Endothelial cell (in vitro differentiated cells): Measurements from ENCODE around the gene TRIO. TPM values are rescaled to one million over a fixed set of nuclear protein-coding genes. Genes with fewer than 3 reads are reported as not detected.

Source experiments
- DNase-seq: peaks from one replicate; pipeline ENCODE4 v3.0.0; 2021; ENCODE audit warnings: low spot score
- H3K27ac Mint-ChIP-seq: one replicate; pipeline ENCODE4 v1.8.0; 2021; ENCODE audit warnings: mixed read lengths, inconsistent platforms; ENCODE audit not compliant: unreplicated experiment
- H3K27me3 Mint-ChIP-seq: one replicate; pipeline ENCODE4 v1.8.0; 2021; ENCODE audit warnings: mild to moderate bottlenecking, moderate library complexity, mixed read lengths, inconsistent platforms; ENCODE audit not compliant: unreplicated experiment
- H3K36me3 Mint-ChIP-seq: one replicate; pipeline ENCODE4 v1.8.0; 2021; ENCODE audit warnings: mild to moderate bottlenecking, low read depth, mixed read lengths, inconsistent platforms; ENCODE audit not compliant: unreplicated experiment
- H3K4me1 Mint-ChIP-seq: one replicate; pipeline ENCODE4 v1.8.0; 2021; ENCODE audit warnings: mild to moderate bottlenecking, mixed read lengths, inconsistent platforms; ENCODE audit not compliant: unreplicated experiment
- H3K4me3 Mint-ChIP-seq: one replicate; pipeline ENCODE4 v1.8.0; 2021; ENCODE audit warnings: mild to moderate bottlenecking, mixed read lengths, inconsistent platforms; ENCODE audit not compliant: unreplicated experiment
- H3K9me3 Mint-ChIP-seq: one replicate; pipeline ENCODE4 v1.8.0; 2021; ENCODE audit warnings: mixed read lengths, inconsistent platforms; ENCODE audit not compliant: unreplicated experiment
- CTCF ChIP-seq: fragments of 200-600 bp; sonication (generic); IDR thresholded peaks from one replicate; pipeline ENCODE4 v1.5.0; 2021; ENCODE audit warnings: antibody characterized with exemption; ENCODE audit not compliant: unreplicated experiment
- total RNA-seq: library from RNA; stranded (reverse); fragmentation: NEBNext Ultra II Directional; extraction: Animal tissue kit (Norgen Biotek cat#: 25700); gene quantifications from one replicate; pipeline ENCODE4 v1.2.1, GENCODE V29; 2021; ENCODE audit not compliant: unreplicated experiment

Gene TRIO
- total RNA-seq, 1 donor from 2014 or later, result 229 TPM

GRCh38 chr5:14348142-14348541, 205.0 kb downstream of the TRIO start:
- H3K27ac Mint-ChIP-seq, result no peak overlapping the region
- TF ChIP-seq CTCF, result no peak
- H3K4me1 Mint-ChIP-seq, result peaks cover 15% of the 10 kb centered on the region
- H3K9me3 Mint-ChIP-seq, result no peaks in the 10 kb centered on the region
- peaks cover 32% of the 10 kb centered on the region for H3K36me3 Mint-ChIP-seq
- DNase-seq, result no peak
- H3K27me3 Mint-ChIP-seq, result peaks cover 10% of the 10 kb centered on the region
- H3K4me3 Mint-ChIP-seq, result peak overlapping the region; percentile 49

- H3K4me1 Mint-ChIP-seq, result peaks cover 14% of the 10 kb centered on the region
- peaks cover 10% of the 10 kb centered on the region for H3K27me3 Mint-ChIP-seq
- TF ChIP-seq CTCF, result no peak
- peak overlapping the region; percentile 52 for H3K4me3 Mint-ChIP-seq
- DNase-seq, result no peak
- peaks cover 32% of the 10 kb centered on the region for H3K36me3 Mint-ChIP-seq
- H3K27ac Mint-ChIP-seq, result peak overlapping the region; percentile 43
- no peaks in the 10 kb centered on the region for H3K9me3 Mint-ChIP-seq
These were observed 205.9 kb downstream of the TRIO start for GRCh38 chr5:14349029-14349428.

DNA sequence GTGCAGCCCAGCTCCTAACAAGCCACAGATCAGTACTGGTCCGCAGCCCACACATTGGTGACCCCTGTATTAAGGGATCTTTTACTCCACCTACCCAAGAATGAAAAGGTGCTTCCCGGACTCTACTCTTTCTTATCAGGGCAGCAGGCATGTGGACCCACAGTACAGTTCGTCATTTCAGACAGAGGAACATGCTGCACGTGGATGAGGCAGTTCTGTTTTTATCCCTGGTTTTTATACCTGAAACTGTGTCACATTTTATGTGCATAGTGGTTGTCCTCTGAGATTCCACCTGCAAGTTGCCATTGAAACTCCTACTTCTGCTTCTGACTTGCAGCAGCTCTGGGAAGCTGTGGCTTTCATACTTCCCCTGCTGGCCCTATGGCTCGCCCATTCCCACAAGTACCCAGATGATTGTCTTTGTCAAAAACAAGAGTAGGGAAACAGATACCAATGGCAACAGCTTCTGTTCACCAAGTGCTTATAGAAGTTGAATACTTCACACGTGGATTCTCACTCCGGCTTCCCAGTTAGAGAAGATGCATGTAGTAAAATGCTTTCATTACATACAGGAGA, 208.0 kb downstream of the TRIO start:
- Mint-ChIP-seq H3K4me1 (peaks cover 27% of the 10 kb centered on the region), H3K27ac (no peak overlapping the region), H3K27me3 (peaks cover 13% of the 10 kb centered on the region), H3K9me3 (no peaks in the 10 kb centered on the region), H3K36me3 (peaks cover 27% of the 10 kb centered on the region), H3K4me3 (no peak overlapping the region)
- TF ChIP-seq CTCF, result no peak
- DNase-seq, result no peak

DNA sequence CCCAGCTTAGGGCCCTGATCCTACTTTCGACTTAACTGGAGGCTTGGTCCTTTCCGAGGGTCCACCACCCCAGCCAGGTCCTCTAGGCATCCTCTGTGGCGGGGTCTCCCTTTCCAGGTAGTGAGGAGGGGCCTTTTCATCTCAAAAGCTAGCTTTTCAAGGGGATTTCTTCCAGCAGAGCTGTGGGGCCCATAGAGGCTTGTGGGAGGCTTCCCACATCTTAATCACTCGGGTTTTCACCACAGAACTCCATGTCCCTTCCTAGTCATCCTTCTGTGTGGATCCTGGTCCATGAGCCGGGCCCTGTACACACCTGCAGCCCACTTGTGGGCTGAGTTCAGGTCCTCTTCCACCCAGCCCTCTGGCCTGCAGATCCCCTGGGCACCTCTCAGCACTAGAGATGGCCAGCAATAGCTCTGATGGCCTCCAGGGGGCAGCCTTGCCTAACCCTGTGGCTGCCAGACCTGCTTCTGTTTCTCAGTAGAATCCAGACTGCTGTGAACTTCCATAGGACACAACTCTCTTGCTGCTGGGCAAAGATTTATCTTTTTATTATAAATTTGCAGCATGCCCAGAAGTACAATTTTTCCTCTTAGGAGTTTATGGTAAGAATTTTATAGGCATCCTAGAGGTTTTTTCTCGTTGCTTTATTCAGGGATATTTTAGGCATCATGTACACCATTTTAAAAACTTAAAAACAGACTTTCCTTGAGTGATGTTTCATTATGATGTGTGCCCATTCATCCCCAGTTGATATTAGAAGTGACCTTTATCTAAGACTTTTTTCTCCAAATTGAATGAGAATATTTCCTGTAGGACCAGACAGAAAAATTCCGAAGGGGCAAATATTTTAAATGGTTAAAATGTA, 208.9 kb downstream of the TRIO start:
- TF ChIP-seq CTCF, result peak; percentile 89
- Mint-ChIP-seq H3K4me3 (no peak overlapping the region), H3K27ac (no peak overlapping the region), H3K4me1 (peaks cover 36% of the 10 kb centered on the region), H3K9me3 (no peaks in the 10 kb centered on the region), H3K27me3 (peaks cover 13% of the 10 kb centered on the region), H3K36me3 (peaks cover 21% of the 10 kb centered on the region)
- peak; percentile 71 for DNase-seq
